ENCODE measurements around the gene SLC30A5.

GRCh38 chr5:69052181-69052580, 41.6 kb upstream of the SLC30A5 start:
- no peak for TF ChIP-seq EZH2phosphoT487 (IDR thresholded peaks at IDR 0.05; ENCODE audit: low read depth)
- TF ChIP-seq, protein P1, sequence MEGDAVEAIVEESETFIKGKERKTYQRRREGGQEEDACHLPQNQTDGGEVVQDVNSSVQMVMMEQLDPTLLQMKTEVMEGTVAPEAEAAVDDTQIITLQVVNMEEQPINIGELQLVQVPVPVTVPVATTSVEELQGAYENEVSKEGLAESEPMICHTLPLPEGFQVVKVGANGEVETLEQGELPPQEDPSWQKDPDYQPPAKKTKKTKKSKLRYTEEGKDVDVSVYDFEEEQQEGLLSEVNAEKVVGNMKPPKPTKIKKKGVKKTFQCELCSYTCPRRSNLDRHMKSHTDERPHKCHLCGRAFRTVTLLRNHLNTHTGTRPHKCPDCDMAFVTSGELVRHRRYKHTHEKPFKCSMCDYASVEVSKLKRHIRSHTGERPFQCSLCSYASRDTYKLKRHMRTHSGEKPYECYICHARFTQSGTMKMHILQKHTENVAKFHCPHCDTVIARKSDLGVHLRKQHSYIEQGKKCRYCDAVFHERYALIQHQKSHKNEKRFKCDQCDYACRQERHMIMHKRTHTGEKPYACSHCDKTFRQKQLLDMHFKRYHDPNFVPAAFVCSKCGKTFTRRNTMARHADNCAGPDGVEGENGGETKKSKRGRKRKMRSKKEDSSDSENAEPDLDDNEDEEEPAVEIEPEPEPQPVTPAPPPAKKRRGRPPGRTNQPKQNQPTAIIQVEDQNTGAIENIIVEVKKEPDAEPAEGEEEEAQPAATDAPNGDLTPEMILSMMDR (IDR thresholded peaks at IDR 0.05; ENCODE audit: low read depth, low read length), result no peak

All from OCI-LY3 (cell line).